ENCODE results near the gene F12.
A peak's percentile ranks its signal among the peaks of the same experiment; 100 is the strongest.

The F12 gene
- 0.12 to 1.8 (median 1.1) reads per million in 9 experiments for total RNA-seq

GRCh38 chr5:177409043-177409801 is at the start of gene F12:
Gene F12 (minus strand): TSS chr5:177409564. CDS start chr5:177409527, 37 bp downstream.
- H3K4me3 Mint-ChIP-seq, result peak within 1 kb of the TSS; percentile 67 to 77
- ATAC-seq (replicated peaks), result no peak
- no peaks in the 10 kb centered on the region for H3K9me3 Mint-ChIP-seq
- H3K36me3 Mint-ChIP-seq (ENCODE audit: insufficient read depth), result peaks cover 17% of the 10 kb centered on the region
- no peaks in the 10 kb centered on the region for H3K27me3 Mint-ChIP-seq
- H3K27ac Mint-ChIP-seq, result peak within 1 kb of the TSS; percentile 49 to 72
- peaks cover 47 to 54% of the 10 kb centered on the region in 2 donors for H3K4me1 Mint-ChIP-seq (ENCODE audit: low read depth in 2 of 2)
- DNase-seq, result no peak

- no peaks in the 10 kb centered on the region for H3K9me3 Mint-ChIP-seq
- H3K36me3 Mint-ChIP-seq (ENCODE audit: insufficient read depth), result peaks cover 38% of the 10 kb centered on the region
- no peaks in the 10 kb centered on the region for H3K27me3 Mint-ChIP-seq
- no peak for ATAC-seq (replicated peaks)
- H3K4me3 Mint-ChIP-seq, result no peak overlapping the region
- no peak for DNase-seq
- H3K4me1 Mint-ChIP-seq (ENCODE audit: low read depth in 2 of 2), result peaks cover 11 to 13% of the 10 kb centered on the region in 2 donors
- H3K27ac Mint-ChIP-seq, result no peak overlapping the region
Measured at GRCh38 chr5:177458912-177459350, 49.6 kb upstream of the F12 start.

GRCh38 chr5:177457852-177458681 is 48.7 kb upstream of the F12 start:
- no peak overlapping the region for H3K27ac Mint-ChIP-seq
- H3K36me3 Mint-ChIP-seq (ENCODE audit: insufficient read depth), result peaks cover 46% of the 10 kb centered on the region
- no peak for DNase-seq
- H3K4me3 Mint-ChIP-seq, result no peak overlapping the region
- H3K27me3 Mint-ChIP-seq, result no peaks in the 10 kb centered on the region
- ATAC-seq (replicated peaks), result no peak
- peaks cover 15 to 16% of the 10 kb centered on the region in 2 donors for H3K4me1 Mint-ChIP-seq (ENCODE audit: low read depth in 2 of 2)
- H3K9me3 Mint-ChIP-seq, result no peaks in the 10 kb centered on the region

GRCh38 chr5:177456976-177457851 is 47.9 kb upstream of the F12 start:
- Mint-ChIP-seq H3K27me3 (no peaks in the 10 kb centered on the region), H3K9me3 (no peaks in the 10 kb centered on the region), H3K27ac (peak overlapping the region; percentile 86 to 92), H3K4me1 (ENCODE audit: low read depth in 2 of 2) (peaks cover 14% of the 10 kb centered on the region in 2 donors), H3K36me3 (ENCODE audit: insufficient read depth) (peaks cover 55% of the 10 kb centered on the region), H3K4me3 (no peak overlapping the region)
- DNase-seq (peak; percentile 35 to 50 (median 49)), ATAC-seq (replicated peaks) (peak; percentile 7)

- ATAC-seq (replicated peaks), result no peak
- peaks cover 61% of the 10 kb centered on the region for H3K36me3 Mint-ChIP-seq (ENCODE audit: insufficient read depth)
- DNase-seq, result no peak
- H3K4me1 Mint-ChIP-seq (ENCODE audit: low read depth in 2 of 2), result peaks cover 16 to 17% of the 10 kb centered on the region in 2 donors
- H3K4me3 Mint-ChIP-seq, result peak overlapping the region; percentile 83
- peak overlapping the region; percentile 86 to 92 for H3K27ac Mint-ChIP-seq
- no peaks in the 10 kb centered on the region for H3K9me3 Mint-ChIP-seq
- no peaks in the 10 kb centered on the region for H3K27me3 Mint-ChIP-seq
Measured at GRCh38 chr5:177456591-177456964, 47.2 kb upstream of the F12 start.

- Mint-ChIP-seq H3K4me3 (peak overlapping the region; percentile 83), H3K4me1 (ENCODE audit: low read depth in 2 of 2) (peaks cover 16 to 17% of the 10 kb centered on the region in 2 donors), H3K27me3 (no peaks in the 10 kb centered on the region), H3K27ac (peak overlapping the region; percentile 86 to 92), H3K36me3 (ENCODE audit: insufficient read depth) (peaks cover 61% of the 10 kb centered on the region), H3K9me3 (no peaks in the 10 kb centered on the region)
- ATAC-seq (replicated peaks), result peak; percentile 39
- peak; percentile 88 to 90 (median 89) for DNase-seq
Measured at GRCh38 chr5:177455661-177456590, 46.6 kb upstream of the F12 start.

- Mint-ChIP-seq H3K27ac (peak overlapping the region; percentile 86 to 92), H3K27me3 (no peaks in the 10 kb centered on the region), H3K4me3 (peak overlapping the region; percentile 83), H3K9me3 (no peaks in the 10 kb centered on the region), H3K36me3 (ENCODE audit: insufficient read depth) (peaks cover 69% of the 10 kb centered on the region), H3K4me1 (ENCODE audit: low read depth in 2 of 2) (peaks cover 19 to 21% of the 10 kb centered on the region in 2 donors)
- DNase-seq, result peak; percentile 95
- peak; percentile 62 for ATAC-seq (replicated peaks)
Measured at GRCh38 chr5:177455036-177455660, 45.8 kb upstream of the F12 start.

GRCh38 chr5:177454397-177455035 is 45.2 kb upstream of the F12 start:
- ATAC-seq (replicated peaks) (peak; percentile 59), DNase-seq (peak; percentile 94 to 97 (median 95))
- Mint-ChIP-seq H3K27ac (peak overlapping the region; percentile 86 to 92), H3K27me3 (no peaks in the 10 kb centered on the region), H3K4me3 (peak overlapping the region; percentile 83), H3K9me3 (no peaks in the 10 kb centered on the region), H3K4me1 (ENCODE audit: low read depth in 2 of 2) (peaks cover 19 to 21% of the 10 kb centered on the region in 2 donors), H3K36me3 (ENCODE audit: insufficient read depth) (peaks cover 73% of the 10 kb centered on the region)

- DNase-seq, result no peak
- ATAC-seq (replicated peaks), result no peak
- H3K9me3 Mint-ChIP-seq, result no peaks in the 10 kb centered on the region
- H3K4me3 Mint-ChIP-seq, result peak overlapping the region; percentile 65 to 83
- H3K4me1 Mint-ChIP-seq (ENCODE audit: low read depth in 2 of 2), result peaks cover 19 to 21% of the 10 kb centered on the region in 2 donors
- H3K36me3 Mint-ChIP-seq (ENCODE audit: insufficient read depth), result peaks cover 76% of the 10 kb centered on the region
- H3K27me3 Mint-ChIP-seq, result no peaks in the 10 kb centered on the region
- H3K27ac Mint-ChIP-seq, result peak overlapping the region; percentile 86 to 92
Measured at GRCh38 chr5:177453852-177454396, 44.6 kb upstream of the F12 start.

GRCh38 chr5:177452688-177453638 is 43.6 kb upstream of the F12 start:
- H3K36me3 Mint-ChIP-seq (ENCODE audit: insufficient read depth), result peaks cover 84% of the 10 kb centered on the region
- H3K4me1 Mint-ChIP-seq (ENCODE audit: low read depth in 2 of 2), result peaks cover 27 to 29% of the 10 kb centered on the region in 2 donors
- H3K27me3 Mint-ChIP-seq, result no peaks in the 10 kb centered on the region
- peak overlapping the region; percentile 44 to 92 for H3K27ac Mint-ChIP-seq
- ATAC-seq (replicated peaks), result no peak
- no peak for DNase-seq
- H3K4me3 Mint-ChIP-seq, result peak overlapping the region; percentile 27 to 31
- H3K9me3 Mint-ChIP-seq, result no peaks in the 10 kb centered on the region
